ENCODE data around the gene ZNF846. TPM values are rescaled to one million over a fixed set of nuclear protein-coding genes. Genes with fewer than 3 reads are reported as not detected.
A peak's percentile ranks its signal among the peaks of the same experiment; 100 is the strongest.

Gene ZNF846
- total RNA-seq, 1 donor from 2014 or later, result 13.1 TPM

DNA sequence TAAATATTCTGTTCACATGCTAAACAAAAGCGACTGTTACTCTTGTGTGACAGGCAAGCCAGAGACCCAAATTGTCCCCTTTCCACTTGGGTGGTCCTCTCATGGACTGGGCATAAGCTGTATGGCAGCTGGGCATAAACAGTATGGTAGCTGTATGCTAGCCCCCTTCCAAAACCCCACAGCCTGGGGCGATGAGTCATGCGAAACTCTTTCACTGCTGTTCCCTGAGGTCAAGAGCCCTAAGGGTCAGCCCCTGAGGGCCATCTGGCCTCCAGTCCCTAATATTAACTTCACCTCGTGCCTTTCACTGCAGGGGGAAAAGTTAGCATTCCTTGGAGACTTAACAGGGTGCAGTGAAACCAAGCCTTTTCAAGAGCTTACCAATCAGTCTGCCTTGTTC, 48.0 kb downstream of the ZNF846 start:
- Mint-ChIP-seq H3K27ac (peak overlapping the region; percentile 74), H3K4me3 (no peak overlapping the region), H3K27me3 (ENCODE audit: insufficient read depth, low read depth) (peaks cover 7% of the 10 kb centered on the region), H3K4me1 (peaks cover 31% of the 10 kb centered on the region), H3K9me3 (peaks cover 15% of the 10 kb centered on the region), H3K36me3 (no peaks in the 10 kb centered on the region)
- H3K36me3 ChIP-seq, result no peaks in the 10 kb centered on the region
- no peak overlapping the region for H3K9ac ChIP-seq
- no peaks in the 10 kb centered on the region for H3K27me3 ChIP-seq
- peak; percentile 60 for DNase-seq (ENCODE audit: low spot score)
- H3K4me2 ChIP-seq, result peak overlapping the region; percentile 52
- no peak overlapping the region for H3K27ac ChIP-seq
- H4K20me1 ChIP-seq (ENCODE audit: low read depth), result no peaks in the 10 kb centered on the region
- peaks cover 28% of the 10 kb centered on the region for H3K4me1 ChIP-seq
- TF ChIP-seq EZH2 (IDR thresholded peaks at IDR 0.05) (no peak), EZH2phosphoT487 (IDR thresholded peaks at IDR 0.05) (no peak), CTCF (IDR thresholded peaks at IDR 0.05) (no peak)
- H2AFZ ChIP-seq (replicated peaks), result no peak overlapping the region
- H3K9me3 ChIP-seq (ENCODE audit: low read depth), result peaks cover 11% of the 10 kb centered on the region
- H3F3A ChIP-seq (ENCODE audit: low read depth), result peaks cover 19% of the 10 kb centered on the region
- no peaks in the 10 kb centered on the region for H3K79me2 ChIP-seq (ENCODE audit: low read depth)
- H3K4me3 ChIP-seq, result no peak overlapping the region

- no peaks in the 10 kb centered on the region for H4K20me1 ChIP-seq (ENCODE audit: low read depth)
- H3K9me3 ChIP-seq (ENCODE audit: low read depth), result no peaks in the 10 kb centered on the region
- no peaks in the 10 kb centered on the region for H3F3A ChIP-seq (ENCODE audit: low read depth)
- H3K36me3 ChIP-seq, result no peaks in the 10 kb centered on the region
- Mint-ChIP-seq H3K36me3 (no peaks in the 10 kb centered on the region), H3K27ac (no peak overlapping the region), H3K27me3 (ENCODE audit: insufficient read depth, low read depth) (peaks cover 13% of the 10 kb centered on the region), H3K9me3 (peaks cover 28% of the 10 kb centered on the region), H3K4me1 (peaks cover 13% of the 10 kb centered on the region), H3K4me3 (no peak overlapping the region)
- no peak overlapping the region for H3K27ac ChIP-seq
- H3K4me3 ChIP-seq, result no peak overlapping the region
- no peak overlapping the region for H3K9ac ChIP-seq
- H3K4me1 ChIP-seq, result no peaks in the 10 kb centered on the region
- no peak overlapping the region for H2AFZ ChIP-seq (replicated peaks)
- H3K4me2 ChIP-seq, result no peak overlapping the region
- TF ChIP-seq CTCF (IDR thresholded peaks at IDR 0.05), result no peak
- TF ChIP-seq EZH2phosphoT487 (IDR thresholded peaks at IDR 0.05), result no peak
- no peak for TF ChIP-seq EZH2 (IDR thresholded peaks at IDR 0.05)
- DNase-seq (ENCODE audit: low spot score), result no peak
- H3K27me3 ChIP-seq, result no peaks in the 10 kb centered on the region
- H3K79me2 ChIP-seq (ENCODE audit: low read depth), result no peaks in the 10 kb centered on the region
Observed at GRCh38 chr19:9711815-9712214, 56.7 kb downstream of the ZNF846 start.

DNA sequence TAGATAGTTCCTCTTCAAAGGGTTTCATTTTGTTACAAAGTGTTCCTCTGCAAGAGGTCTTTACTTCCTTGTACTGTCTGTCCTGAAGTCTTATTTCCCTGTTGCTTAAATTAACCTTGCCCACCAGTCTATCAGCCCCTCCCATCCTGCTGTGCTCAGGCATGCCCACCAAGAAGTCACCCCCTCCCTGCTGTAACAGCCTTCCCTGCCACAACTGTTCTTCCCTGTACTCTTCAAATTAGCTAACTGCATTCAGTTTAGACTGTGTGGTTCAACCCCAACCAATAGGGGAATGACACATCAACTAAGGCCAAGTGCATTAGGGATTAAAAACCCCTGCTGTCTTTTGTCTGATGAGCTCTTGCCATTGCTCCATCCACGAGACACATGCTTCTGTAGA, 59.2 kb downstream of the ZNF846 start:
- no peak for TF ChIP-seq CTCF (IDR thresholded peaks at IDR 0.05)
- no peak for TF ChIP-seq EZH2phosphoT487 (IDR thresholded peaks at IDR 0.05)
- TF ChIP-seq EZH2 (IDR thresholded peaks at IDR 0.05), result no peak

More for the DNA sequence above, 59.2 kb downstream of the ZNF846 start:
- peaks cover 13% of the 10 kb centered on the region for H3K27me3 Mint-ChIP-seq (ENCODE audit: insufficient read depth, low read depth)
- H3K9me3 Mint-ChIP-seq, result peaks cover 28% of the 10 kb centered on the region
- Histone ChIP-seq H3K4me2 (no peak overlapping the region), H3K9ac (no peak overlapping the region), H4K20me1 (ENCODE audit: low read depth) (no peaks in the 10 kb centered on the region), H3F3A (ENCODE audit: low read depth) (no peaks in the 10 kb centered on the region), H3K36me3 (no peaks in the 10 kb centered on the region), H3K4me3 (no peak overlapping the region), H3K9me3 (ENCODE audit: low read depth) (no peaks in the 10 kb centered on the region), H3K4me1 (no peaks in the 10 kb centered on the region), H3K27me3 (no peaks in the 10 kb centered on the region), H3K79me2 (ENCODE audit: low read depth) (no peaks in the 10 kb centered on the region), H2AFZ (replicated peaks) (no peak overlapping the region), H3K27ac (no peak overlapping the region)
- H3K27ac Mint-ChIP-seq, result no peak overlapping the region
- H3K36me3 Mint-ChIP-seq, result no peaks in the 10 kb centered on the region
- H3K4me3 Mint-ChIP-seq, result peak overlapping the region; percentile 32
- peaks cover 3% of the 10 kb centered on the region for H3K4me1 Mint-ChIP-seq
- no peak for DNase-seq (ENCODE audit: low spot score)
